HepG2 (cell line): ENCODE results near the gene ABTB2. TPM values are rescaled to one million over a fixed set of nuclear protein-coding genes. Genes with fewer than 3 reads are reported as not detected.
A peak's percentile ranks its signal among the peaks of the same experiment; 100 is the strongest.

Experiments used
- ATAC-seq: fragments of 200-7000 bp; cut with Tn5 transposase; 3 replicates; pipeline ENCODE4 v1.9.1; 2020; ENCODE audit warnings: mild to moderate bottlenecking, moderate library complexity
- BruUV-seq: library from RNA; stranded (reverse); fragments of 400-500 nt; replicated peaks from 2 replicates; lab custom pipeline; 2021; lab: Mats Ljungman, UMichigan
- CTCF ChIA-PET: fragments of 300-600 bp; formaldehyde crosslinking; extraction: SDS; loops from one replicate; lab custom pipeline; 2021; ENCODE audit warnings: low total read pairs, inconsistent platforms, low intra/inter-chr PET ratio; lab: Yijun Ruan, JAX
- POLR2A ChIA-PET: fragments of 350-600 bp; sonication (Branson Sonifier 250); formaldehyde crosslinking; loops from one replicate; lab custom pipeline; 2020; ENCODE audit warnings: antibody characterized with exemption, inconsistent platforms; lab: Yijun Ruan, JAX
- DNase-seq: peaks from one replicate; pipeline ENCODE4 v3.0.0-alpha.2; 2015; ENCODE audit warnings: low spot score
- FAIRE-seq: peaks from 3 replicates; lab custom pipeline; 2011; peaks lifted over from hg19 to GRCh38; lab: Jason Lieb, UNC
- H2AFZ ChIP-seq: one replicate; pipeline ENCODE4 v1.6.1; 2011; ENCODE audit warnings: low read length, inconsistent platforms
- H3K27ac ChIP-seq: fragments of 300-600 bp; 3 replicates; pipeline ENCODE4 v1.8.0; 2011; ENCODE audit warnings: mixed run types, mild to moderate bottlenecking, mixed read lengths, low read length, inconsistent platforms; ENCODE audit not compliant: insufficient read depth; ENCODE audit errors: extremely low read length
- H3K27me3 ChIP-seq, 2 experiments: fragments of 200-600 bp in 1 of 2; 2 replicates in 1 of 2; 3 replicates in 1 of 2; pipeline versions ENCODE4 v1.6.0 to v1.8.0; 2011; ENCODE audit warnings: low read length in 2 of 2, mild to moderate bottlenecking in 2 of 2, moderate library complexity in 2 of 2, inconsistent platforms in 1 of 2; ENCODE audit not compliant: insufficient read depth in 2 of 2, control insufficient read depth in 1 of 2
- H3K36me3 ChIP-seq, 2 experiments: fragments of 200-600 bp in 1 of 2; replicated peaks in 1 of 2; 2 replicates in 1 of 2; 3 replicates in 1 of 2; pipeline versions ENCODE4 v1.5.1 to v1.8.0; 2011; ENCODE audit warnings: low read length in 2 of 2, inconsistent platforms in 1 of 2; ENCODE audit not compliant: insufficient read depth in 2 of 2, control insufficient read depth in 1 of 2
- H3K4me1 ChIP-seq: 2 replicates; pipeline ENCODE4 v1.5.1; 2012; ENCODE audit warnings: low read length, inconsistent platforms; ENCODE audit not compliant: insufficient read depth
- H3K4me2 ChIP-seq: 2 replicates; pipeline ENCODE4 v1.6.0; 2011; ENCODE audit warnings: low read depth, low read length, inconsistent platforms
- H3K4me3 ChIP-seq, 3 experiments: fragments of 200-600 bp in 1 of 3; sonication (generic), shearing (Covaris generic) in 1 of 3; replicated peaks in 1 of 3; 2 replicates each; pipeline ENCODE4 v1.5.1; 2011 to 2016; ENCODE audit warnings: low read length in 3 of 3, inconsistent platforms in 2 of 3, low read depth in 2 of 3, mild to moderate bottlenecking in 2 of 3, control low read depth in 1 of 3, mixed read lengths in 1 of 3; ENCODE audit not compliant: insufficient read depth in 1 of 3
- H3K79me2 ChIP-seq: one replicate; pipeline ENCODE4 v1.6.1; 2011; ENCODE audit warnings: low read length, inconsistent platforms; ENCODE audit not compliant: insufficient read depth
- H3K9ac ChIP-seq: 2 replicates; pipeline ENCODE4 v1.6.0; 2011; ENCODE audit warnings: mild to moderate bottlenecking, low read depth, low read length, inconsistent platforms; ENCODE audit not compliant: insufficient read depth
- H3K9me3 ChIP-seq: 2 replicates; pipeline ENCODE4 v1.5.1; 2012; ENCODE audit warnings: mild to moderate bottlenecking, low read length
- H4K20me1 ChIP-seq: 2 replicates; pipeline ENCODE4 v1.6.0; 2011; ENCODE audit warnings: inconsistent platforms, mild to moderate bottlenecking, low read length, moderate library complexity; ENCODE audit not compliant: insufficient read depth
- AHDC1 ChIP-seq: sonication (generic); formaldehyde crosslinking; IDR thresholded peaks from 2 replicates; pipeline ENCODE4 v1.5.1; 2020; ENCODE audit warnings: mild to moderate bottlenecking, missing genetic modification reagents, borderline replicate concordance
- DRAP1 ChIP-seq: IDR thresholded peaks from 2 replicates; pipeline ENCODE4 v1.6.1; 2016; ENCODE audit warnings: missing genetic modification reagents, missing compliant biosample characterization
- FOXO1 ChIP-seq: sonication (generic); formaldehyde crosslinking; IDR thresholded peaks from 2 replicates; pipeline ENCODE4 v1.4.0; 2020; ENCODE audit warnings: missing genetic modification reagents
- JUNB ChIP-seq: sonication (generic); formaldehyde crosslinking; IDR thresholded peaks from 2 replicates; pipeline ENCODE4 v1.8.0; 2022; ENCODE audit warnings: missing genetic modification reagents, mild to moderate bottlenecking, borderline replicate concordance
- KLF11 ChIP-seq: IDR thresholded peaks from 2 replicates; pipeline ENCODE4 v1.6.1; 2016; ENCODE audit warnings: missing compliant biosample characterization
- MAFK ChIP-seq, 2 experiments: IDR thresholded peaks in 1 of 2; conservative IDR thresholded peaks in 1 of 2; 2 replicates each; pipeline ENCODE4 v1.6.1; 2011; ENCODE audit warnings: improper control_type of control experiment in 2 of 2, low read length in 2 of 2
- MED1 ChIP-seq: sonication (generic); formaldehyde crosslinking; IDR thresholded peaks from 2 replicates; pipeline ENCODE4 v1.4.0; 2020; ENCODE audit warnings: missing genetic modification reagents
- MYC ChIP-seq: sonication (generic); formaldehyde crosslinking; IDR thresholded peaks from 2 replicates; pipeline ENCODE4 v1.9.0; 2021; ENCODE audit warnings: missing genetic modification reagents, borderline replicate concordance
- NR0B2 ChIP-seq: sonication (generic); formaldehyde crosslinking; IDR thresholded peaks from 2 replicates; pipeline ENCODE4 v1.4.0; 2020; ENCODE audit warnings: mild to moderate bottlenecking, missing genetic modification reagents
- PAF1 ChIP-seq: IDR thresholded peaks from 2 replicates; pipeline ENCODE4 v1.6.1; 2016; ENCODE audit warnings: missing genetic modification reagents, missing compliant biosample characterization
- RARA ChIP-seq: IDR thresholded peaks from 2 replicates; pipeline ENCODE4 v1.6.1; 2016; ENCODE audit warnings: missing genetic modification reagents, missing compliant biosample characterization
- TERF1 ChIP-seq: sonication (generic); formaldehyde crosslinking; IDR thresholded peaks from 2 replicates; pipeline ENCODE4 v1.8.0; 2022; ENCODE audit warnings: mild to moderate bottlenecking, missing genetic modification reagents, moderate library complexity
- ZNF205 ChIP-seq: IDR thresholded peaks from 2 replicates; pipeline ENCODE4 v1.6.1; 2018; ENCODE audit warnings: missing biosample characterization, missing genetic modification reagents
- ZSCAN9 ChIP-seq: IDR thresholded peaks from 2 replicates; pipeline ENCODE4 v1.6.1; 2016; ENCODE audit warnings: borderline replicate concordance
- WGBS: methylation state at CpG from one replicate; pipeline ENCODE4 v1.1.6; 2017; ENCODE audit warnings: low lambda C conversion rate; 5-methylcytosine and 5-hydroxymethylcytosine counted together
- in situ Hi-C: cut with HindIII; loops from 2 replicates; pipeline ENCODE4 v1.10.0; 2017; ENCODE audit warnings: low pct_unique_long_range_greater_than_20kb; ENCODE audit not compliant: extremely low pct_ligation_motif_present
- intact Hi-C: fragments of 100-400 bp; cut with micrococcal nuclease; formaldehyde crosslinking; loops from one replicate; pipeline ENCODE4 v1.10.0; 2022; ENCODE audit not compliant: unreplicated experiment
- polyA plus RNA-seq, 8 experiments: library from polyadenylated mRNA; depleted of rRNA in 3 of 8; stranded (reverse) in 7 of 8; unstranded in 1 of 8; fragments of >200 nt; fragmentation: Illumina TruSeq in 4 of 8; extraction: Trizol in 4 of 8; gene quantifications; 2 replicates each; pipeline versions ENCODE4 v1.2.1 to v1.2.3, GENCODE V29; 2011 to 2016; ENCODE audit warnings: low read depth in 4 of 8, missing spikeins in 1 of 8, mixed read lengths in 1 of 8; ENCODE audit not compliant: insufficient read depth in 1 of 8
- total RNA-seq, 5 experiments: library from RNA; depleted of rRNA; stranded (reverse); fragments of >200 nt; fragmentation: Illumina TruSeq; extraction: Trizol; gene quantifications; 2 replicates each; pipeline ENCODE4 v1.2.3, GENCODE V29; 2016; ENCODE audit warnings: low read depth in 1 of 5

The ABTB2 gene
- total and polyA plus RNA-seq, 2 of the 13 experiments (the other 11 are each of a cell fraction or from before 2014, with no cell fraction given): 5.1 to 15.4 TPM

GRCh38 chr11:34204396-34205279 is 153.2 kb downstream of the ABTB2 start:
- ChIA-PET POLR2A (interaction anchor here (1.6 to 1.9 kb wide), 2 partner anchors 22 to 153 kb away, joined by 5 to 8 read pairs; partner anchors contain the start of gene ABTB2), CTCF (no interaction called here)
- 64% methylated on average over 17 of the region's 19 CpGs for WGBS
- Histone ChIP-seq H4K20me1 (no peaks in the 10 kb centered on the region), H3K4me3 (no peak overlapping the region), H3K9me3 (no peaks in the 10 kb centered on the region), H3K27me3 (no peaks in the 10 kb centered on the region), H3K27ac (peak overlapping the region; percentile 45), H3K4me2 (peak overlapping the region; percentile 36; the same call in 1 of the 2 replicates), H3K4me1 (peaks cover 67% of the 10 kb centered on the region), H2AFZ (no peak overlapping the region), H3K36me3 (peaks cover 3 to 19% of the 10 kb centered on the region in 2 experiments; a peak in 4 of 5 replicates), H3K9ac (no peak overlapping the region), H3K79me2 (peaks cover 11% of the 10 kb centered on the region)
- peak; percentile 23 for FAIRE-seq
- intact Hi-C loops: loop anchor here (1.0 kb wide), 1 partner anchor 155 kb away; no protein-coding TSS in a partner anchor
- BruUV-seq: no TSS peak
- in situ Hi-C loops: no loop called here
- ATAC-seq: peak; percentile 92
- DNase-seq: peak; percentile 89
- peak; percentile 49; the same call in 1 of the 2 replicates for TF ChIP-seq AHDC1 (CRISPR knock-in tag)
- TF ChIP-seq MAFK (conservative IDR thresholded peaks at IDR 0.05 in 1 of 2, IDR thresholded peaks at IDR 0.05 in 1 of 2; ENCODE audit: low read length in 2 of 2): peak; percentile 36 to 55; a peak in 3 of 4 replicates
- TF ChIP-seq ZNF205 (CRISPR knock-in tag): 0 out of 2 replicates have a peak, but pooled peaks have one; percentile 61
- TF ChIP-seq KLF11 (CRISPR knock-in tag): no peak
- no peak for TF ChIP-seq PAF1
- no peak for TF ChIP-seq NR0B2 (CRISPR knock-in tag)
- peak; percentile 99 for TF ChIP-seq ZSCAN9 (CRISPR knock-in tag)
- peak; percentile 60 for TF ChIP-seq RARA (CRISPR knock-in tag)
- TF ChIP-seq JUNB (CRISPR knock-in tag): peak; percentile 52; the same call in 1 of the 2 replicates
- TF ChIP-seq FOXO1 (CRISPR knock-in tag): peak; percentile 61; the same call in 1 of the 2 replicates
- peak; percentile 72 for TF ChIP-seq MED1
- no peak for TF ChIP-seq TERF1
- peak; percentile 29; the same call in 1 of the 2 replicates for TF ChIP-seq DRAP1 (CRISPR knock-in tag)
- TF ChIP-seq MYC: no peak
